Osteocyte (in vitro differentiated cells): Measurements from ENCODE around the gene ATP8B2. TPM values are rescaled to one million over a fixed set of nuclear protein-coding genes. Genes with fewer than 3 reads are reported as not detected.
"Not testable (repeated sequence)": the region's sequence is repeated elsewhere in the genome, so short reads cannot be mapped to it uniquely, and the experiment has no call there.

ENCODE experiments used
- DNase-seq: peaks from one replicate; pipeline ENCODE4 v3.0.0; 2021; ENCODE audit warnings: mixed read lengths; ENCODE audit not compliant: unreplicated experiment; ENCODE audit errors: extremely low spot score
- H3K27ac Mint-ChIP-seq: one replicate; pipeline ENCODE4 v1.8.0; 2021; ENCODE audit warnings: mild to moderate bottlenecking, mixed read lengths; ENCODE audit not compliant: unreplicated experiment
- H3K27me3 Mint-ChIP-seq: one replicate; pipeline ENCODE4 v1.8.0; 2021; ENCODE audit warnings: mixed read lengths; ENCODE audit not compliant: unreplicated experiment
- H3K36me3 Mint-ChIP-seq: one replicate; pipeline ENCODE4 v1.8.0; 2021; ENCODE audit warnings: mixed read lengths; ENCODE audit not compliant: unreplicated experiment
- H3K4me1 Mint-ChIP-seq: one replicate; pipeline ENCODE4 v1.8.0; 2021; ENCODE audit warnings: mixed read lengths; ENCODE audit not compliant: unreplicated experiment
- H3K4me3 Mint-ChIP-seq: one replicate; pipeline ENCODE4 v1.8.0; 2021; ENCODE audit warnings: mild to moderate bottlenecking, moderate library complexity, mixed read lengths; ENCODE audit not compliant: unreplicated experiment
- H3K9me3 Mint-ChIP-seq: one replicate; pipeline ENCODE4 v1.8.0; 2021; ENCODE audit warnings: mixed read lengths; ENCODE audit not compliant: unreplicated experiment
- total RNA-seq: library from RNA; stranded (reverse); gene quantifications from 2 replicates; pipeline ENCODE4 v1.2.1, GENCODE V29; 2021
- TF ChIP-seq, protein P1 (sequence below): fragments of 200-600 bp; sonication (generic); IDR thresholded peaks from 2 replicates; pipeline ENCODE4 v1.5.0; 2021; ENCODE audit warnings: antibody characterized with exemption, mild to moderate bottlenecking, moderate library complexity

Gene ATP8B2
- total RNA-seq, 1 donor from 2014 or later = 94.4 TPM

DNA sequence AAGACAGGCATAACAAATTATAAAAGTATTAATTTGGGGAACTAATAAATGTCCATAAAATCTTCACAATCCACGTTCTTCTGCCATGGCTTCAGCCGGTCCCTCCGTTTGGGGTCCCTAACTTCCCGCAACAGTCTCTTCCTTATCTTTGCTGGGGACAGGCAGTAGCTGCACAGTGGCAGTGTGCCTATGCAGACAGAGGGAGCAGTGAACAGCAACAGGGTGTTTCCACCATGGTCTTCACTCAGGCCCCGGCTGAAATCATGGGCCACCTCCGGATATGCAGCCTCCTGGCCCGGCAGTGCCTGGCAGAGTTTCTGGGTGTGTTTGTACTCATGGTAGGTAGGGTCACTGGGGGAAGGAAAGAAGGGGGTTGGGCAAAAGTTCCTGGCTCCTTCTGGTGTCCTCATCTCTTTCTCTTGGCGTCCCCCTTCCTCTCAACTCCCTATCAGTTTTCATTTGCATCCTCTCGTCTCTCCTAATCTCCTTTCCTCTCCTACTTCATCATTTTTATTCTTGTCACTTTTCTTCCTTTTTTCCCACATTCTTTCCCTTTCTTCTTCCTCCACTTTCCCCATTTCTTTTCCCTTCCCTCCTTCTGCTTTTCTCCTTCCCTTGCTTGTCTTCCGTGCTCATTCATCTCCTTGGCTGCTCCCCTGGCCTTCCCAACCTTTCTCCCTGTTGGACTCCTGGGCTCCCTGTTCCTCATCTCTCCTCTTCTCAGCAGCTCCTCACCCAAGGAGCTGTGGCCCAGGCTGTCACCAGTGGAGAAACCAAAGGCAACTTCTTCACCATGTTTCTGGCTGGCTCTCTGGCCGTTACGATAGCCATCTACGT, 12.9 kb upstream of the ATP8B2 start:
- H3K27ac Mint-ChIP-seq, DNase-seq, H3K36me3 Mint-ChIP-seq, H3K9me3 Mint-ChIP-seq, H3K4me1 Mint-ChIP-seq, H3K4me3 Mint-ChIP-seq: not testable (repeated sequence)
- H3K27me3 Mint-ChIP-seq = peaks cover 18% of the 10 kb centered on the region

DNA sequence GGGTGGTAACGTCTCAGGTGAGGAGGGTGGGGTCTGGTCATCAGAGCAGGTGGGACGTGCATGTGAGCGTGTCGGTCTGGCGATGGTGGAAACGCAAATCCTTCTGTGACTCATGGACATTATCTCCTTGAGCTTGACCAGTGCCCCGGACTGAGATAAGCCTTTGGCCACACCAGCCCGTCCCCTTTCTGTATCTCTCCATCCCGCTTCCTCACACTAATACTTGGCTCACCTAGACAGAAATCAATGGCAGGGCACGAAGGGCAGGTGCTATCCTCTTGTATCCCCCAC, 12.3 kb upstream of the ATP8B2 start:
- H3K9me3 Mint-ChIP-seq = no peaks in the 10 kb centered on the region
- TF ChIP-seq, protein P1, sequence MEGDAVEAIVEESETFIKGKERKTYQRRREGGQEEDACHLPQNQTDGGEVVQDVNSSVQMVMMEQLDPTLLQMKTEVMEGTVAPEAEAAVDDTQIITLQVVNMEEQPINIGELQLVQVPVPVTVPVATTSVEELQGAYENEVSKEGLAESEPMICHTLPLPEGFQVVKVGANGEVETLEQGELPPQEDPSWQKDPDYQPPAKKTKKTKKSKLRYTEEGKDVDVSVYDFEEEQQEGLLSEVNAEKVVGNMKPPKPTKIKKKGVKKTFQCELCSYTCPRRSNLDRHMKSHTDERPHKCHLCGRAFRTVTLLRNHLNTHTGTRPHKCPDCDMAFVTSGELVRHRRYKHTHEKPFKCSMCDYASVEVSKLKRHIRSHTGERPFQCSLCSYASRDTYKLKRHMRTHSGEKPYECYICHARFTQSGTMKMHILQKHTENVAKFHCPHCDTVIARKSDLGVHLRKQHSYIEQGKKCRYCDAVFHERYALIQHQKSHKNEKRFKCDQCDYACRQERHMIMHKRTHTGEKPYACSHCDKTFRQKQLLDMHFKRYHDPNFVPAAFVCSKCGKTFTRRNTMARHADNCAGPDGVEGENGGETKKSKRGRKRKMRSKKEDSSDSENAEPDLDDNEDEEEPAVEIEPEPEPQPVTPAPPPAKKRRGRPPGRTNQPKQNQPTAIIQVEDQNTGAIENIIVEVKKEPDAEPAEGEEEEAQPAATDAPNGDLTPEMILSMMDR = no peak
- H3K4me3 Mint-ChIP-seq = no peak overlapping the region
- H3K27me3 Mint-ChIP-seq = peaks cover 24% of the 10 kb centered on the region
- no peaks in the 10 kb centered on the region for H3K36me3 Mint-ChIP-seq
- H3K27ac Mint-ChIP-seq = no peak overlapping the region
- H3K4me1 Mint-ChIP-seq = no peaks in the 10 kb centered on the region
- DNase-seq = no peak

DNA sequence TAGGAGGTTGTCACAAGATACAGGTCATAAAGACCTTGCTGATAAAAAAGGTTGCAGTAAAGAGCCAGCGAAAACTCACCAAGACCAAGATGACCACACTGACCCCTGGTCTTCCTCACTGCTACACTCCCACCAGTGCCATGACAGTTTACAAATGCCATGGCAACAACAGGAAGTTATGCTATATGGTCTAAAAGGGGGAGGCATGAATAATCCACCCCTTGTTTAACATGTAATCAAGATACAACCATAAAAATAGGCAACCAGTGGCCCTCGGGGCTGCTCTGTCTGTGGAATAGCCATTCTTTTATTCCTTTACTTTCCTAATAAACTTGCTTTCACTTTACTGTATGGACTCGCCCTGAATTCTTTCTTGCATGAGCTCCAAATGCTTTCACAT, 11.1 kb upstream of the ATP8B2 start:
- H3K27me3 Mint-ChIP-seq = peaks cover 28% of the 10 kb centered on the region
- DNase-seq, H3K4me1 Mint-ChIP-seq, H3K9me3 Mint-ChIP-seq, H3K27ac Mint-ChIP-seq, H3K4me3 Mint-ChIP-seq, H3K36me3 Mint-ChIP-seq: not testable (repeated sequence)

DNA sequence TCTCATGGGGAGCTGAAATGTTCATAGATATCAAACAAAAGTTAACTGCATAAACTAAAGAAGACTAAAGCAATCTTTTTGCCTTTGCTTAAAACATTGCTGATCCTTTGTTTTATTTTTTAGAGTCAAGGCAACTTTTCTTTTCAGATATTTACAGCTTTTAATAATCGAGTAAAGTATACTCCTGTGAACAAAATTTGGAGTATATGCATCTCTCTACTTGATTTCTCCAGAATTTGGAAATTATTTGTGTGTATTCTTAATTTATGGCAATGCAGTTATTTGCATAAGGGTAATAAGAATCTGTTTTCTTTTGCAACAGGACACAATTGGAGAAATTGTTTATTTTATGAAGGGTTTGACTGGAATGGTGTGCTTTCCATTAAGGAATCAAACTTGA, 8.6 kb upstream of the ATP8B2 start:
- no peak for DNase-seq
- TF ChIP-seq, protein P1 = no peak
- Mint-ChIP-seq H3K27ac (no peak overlapping the region), H3K4me1 (no peaks in the 10 kb centered on the region), H3K27me3 (peaks cover 45% of the 10 kb centered on the region), H3K9me3 (no peaks in the 10 kb centered on the region), H3K36me3 (no peaks in the 10 kb centered on the region), H3K4me3 (no peak overlapping the region)

DNA sequence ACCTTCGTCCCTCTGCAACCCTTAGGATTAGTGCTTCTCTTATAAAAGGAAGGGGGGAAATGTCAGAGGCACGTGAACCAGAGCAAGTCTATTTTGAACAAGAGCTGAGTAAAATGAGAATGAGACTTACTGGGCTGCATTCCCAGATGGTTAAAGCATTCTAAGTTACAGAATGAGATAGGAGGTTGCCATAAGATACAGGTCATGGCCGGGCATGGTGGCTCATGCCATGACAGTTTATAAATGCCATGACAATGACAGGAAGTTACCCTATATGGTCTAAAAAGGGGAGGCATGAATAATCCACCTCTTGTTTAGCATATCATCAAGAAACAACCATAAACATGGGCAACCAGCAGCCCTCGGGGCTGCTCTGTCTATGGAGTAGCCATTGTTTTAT, 6.9 kb upstream of the ATP8B2 start:
- no peak for DNase-seq
- no peak overlapping the region for H3K4me3 Mint-ChIP-seq
- no peaks in the 10 kb centered on the region for H3K36me3 Mint-ChIP-seq
- H3K4me1 Mint-ChIP-seq = no peaks in the 10 kb centered on the region
- TF ChIP-seq, protein P1 = no peak
- no peak overlapping the region for H3K27ac Mint-ChIP-seq
- H3K27me3 Mint-ChIP-seq = peaks cover 45% of the 10 kb centered on the region
- H3K9me3 Mint-ChIP-seq = no peaks in the 10 kb centered on the region

DNA sequence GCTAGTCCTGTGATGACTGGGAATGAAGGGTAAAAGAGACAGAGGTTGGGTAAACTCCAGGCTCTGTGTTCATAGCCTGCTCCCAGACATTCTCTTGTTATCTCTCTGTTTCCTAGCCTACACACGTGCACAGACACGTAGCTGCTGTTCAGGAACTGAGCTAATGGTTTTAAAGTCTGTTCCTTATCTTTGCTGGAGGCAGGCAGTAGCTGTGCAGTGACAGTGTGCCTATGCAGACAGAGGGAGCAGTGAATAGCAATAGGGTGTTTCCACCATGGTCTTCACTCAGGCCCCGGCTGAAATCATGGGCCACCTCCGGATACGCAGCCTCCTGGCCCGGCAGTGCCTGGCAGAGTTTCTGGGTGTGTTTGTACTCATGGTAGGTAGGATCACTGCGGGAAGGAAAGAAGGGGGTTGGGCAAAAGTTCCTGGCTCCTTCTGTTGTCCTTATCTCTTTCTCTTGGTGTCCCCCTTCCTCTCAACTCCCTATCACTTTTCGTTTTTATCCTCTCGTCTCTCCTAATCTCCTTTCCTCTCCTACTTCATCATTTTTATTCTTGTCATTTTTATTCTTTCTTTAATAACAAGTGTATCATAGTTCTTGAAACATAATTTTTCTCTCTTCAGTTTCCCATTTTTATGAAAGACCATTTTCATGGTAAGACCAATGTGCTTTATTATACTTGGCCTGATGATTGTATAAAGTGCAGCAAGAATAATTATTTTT, 4.3 kb upstream of the ATP8B2 start, which contains the start of gene AQP10:
AQP10 (plus strand) TSS at position 212 of the 727 bp plus-strand sequence; CDS start at position 275, 63 bp downstream.
- no peaks in the 10 kb centered on the region for H3K4me1 Mint-ChIP-seq
- no peak within 1 kb of the TSS for H3K4me3 Mint-ChIP-seq
- H3K9me3 Mint-ChIP-seq = no peaks in the 10 kb centered on the region
- H3K36me3 Mint-ChIP-seq = no peaks in the 10 kb centered on the region
- H3K27me3 Mint-ChIP-seq = peaks cover 48% of the 10 kb centered on the region
- no peak for DNase-seq
- TF ChIP-seq, protein P1 = no peak
- no peak within 1 kb of the TSS for H3K27ac Mint-ChIP-seq

DNA sequence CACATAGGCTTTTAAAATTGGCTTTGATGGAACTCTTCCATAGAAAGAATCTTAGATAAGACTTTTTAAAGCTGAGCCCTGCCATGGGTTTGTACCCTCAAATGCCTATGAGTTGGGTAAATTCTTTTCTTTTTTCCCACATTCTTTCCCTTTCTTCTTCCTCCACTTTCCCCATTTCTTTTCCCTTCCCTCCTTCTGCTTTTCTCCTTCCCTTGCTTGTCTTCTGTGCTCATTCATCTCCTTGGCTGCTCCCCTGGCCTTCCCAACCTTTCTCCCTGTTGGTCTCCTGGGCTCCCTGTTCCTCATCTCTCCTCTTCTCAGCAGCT, 3.8 kb upstream of the ATP8B2 start:
- H3K36me3 Mint-ChIP-seq, DNase-seq, H3K4me3 Mint-ChIP-seq, H3K27ac Mint-ChIP-seq, H3K4me1 Mint-ChIP-seq, H3K9me3 Mint-ChIP-seq: not testable (repeated sequence)
- H3K27me3 Mint-ChIP-seq = peaks cover 44% of the 10 kb centered on the region
